H1 (cell line): ENCODE data around the gene NOTUM. TPM values are rescaled to one million over a fixed set of nuclear protein-coding genes. Genes with fewer than 3 reads are reported as not detected.

Experiments
- TAF1 ChIP-seq: IDR thresholded peaks from 2 replicates; pipeline ENCODE4 v1.6.1; 2011; ENCODE audit warnings: mild to moderate bottlenecking, low read depth, low read length
- TCF12 ChIP-seq: IDR thresholded peaks from 2 replicates; pipeline ENCODE4 v1.6.1; 2011; ENCODE audit warnings: low read depth, mild to moderate bottlenecking, low read length
- polyA plus RNA-seq, 7 experiments: library from polyadenylated mRNA; depleted of rRNA in 3 of 7; stranded (reverse) in 5 of 7; unstranded in 2 of 7; fragments of >200 nt in 5 of 7; fragments of 200-250 nt in 2 of 7; gene quantifications; 1 replicate in 5 of 7; 2 replicates in 1 of 7; 4 replicates in 1 of 7; pipeline versions ENCODE4 v1.2.1 to v1.2.3, GENCODE V29; 2011 to 2013; ENCODE audit warnings: missing spikeins in 2 of 7, mixed read lengths in 2 of 7
- total RNA-seq: library from RNA; stranded (reverse); fragmentation: NEBNext Ultra II Directional; extraction: Animal tissue kit (Norgen Biotek cat#: 25700); gene quantifications from 2 replicates; pipeline ENCODE4 v1.2.1, GENCODE V29; 2021

NOTUM gene
- total and polyA plus RNA-seq, 2 of the 8 experiments (the other 6 are each of a cell fraction or from before 2014, with no cell fraction given) = 0.45 to 0.76 TPM

DNA sequence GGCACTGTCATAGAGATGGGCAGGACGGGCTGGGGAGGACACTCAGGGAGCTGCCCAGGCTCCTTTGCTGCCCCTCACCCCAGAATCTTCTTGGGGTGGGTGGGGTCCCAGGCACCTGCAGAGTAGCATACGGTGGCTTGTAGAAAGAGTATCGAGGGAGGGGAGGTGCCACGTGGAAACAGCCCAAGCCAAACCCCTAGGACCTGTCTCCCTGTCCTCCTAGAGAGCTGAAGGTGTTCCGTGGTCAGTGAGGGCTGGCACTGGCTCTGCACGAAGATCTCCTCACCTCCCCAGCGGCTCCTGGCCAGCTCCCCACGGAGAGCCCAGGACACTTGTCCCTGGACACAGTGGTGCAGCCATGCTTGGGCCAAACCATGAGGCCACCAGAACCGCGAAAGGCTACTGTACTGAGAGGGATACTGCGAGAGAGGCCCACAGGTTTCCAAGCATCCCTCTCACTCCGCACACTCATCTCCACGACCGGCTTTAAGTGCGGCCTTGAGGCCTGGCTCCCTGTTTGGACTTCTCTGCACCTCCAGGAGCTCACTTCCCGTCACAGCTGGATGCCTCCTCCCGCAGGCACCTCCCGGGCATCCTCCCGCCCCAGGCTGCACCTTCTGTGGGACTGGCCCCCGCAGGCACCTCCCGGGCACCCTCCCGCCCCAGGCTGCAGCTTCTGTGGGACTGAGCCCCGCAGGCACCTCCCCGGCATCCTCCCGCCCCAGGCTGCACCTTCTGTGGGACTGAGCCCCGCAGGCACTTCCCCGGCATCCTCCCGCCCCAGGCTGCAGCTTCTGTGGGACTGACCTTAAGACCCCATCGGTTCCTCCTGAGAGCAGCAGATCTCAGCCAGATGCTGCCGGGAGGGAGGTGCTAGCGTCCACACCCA is 31.5 kb downstream of the NOTUM start (continued):
- no peak for TF ChIP-seq TCF12
- no peak for TF ChIP-seq TAF1
- TF ChIP-seq, all 59 proteins: peak for 0
